Measurements from ENCODE around the gene C1orf198. TPM values are rescaled to one million over a fixed set of nuclear protein-coding genes. Genes with fewer than 3 reads are reported as not detected.

The C1orf198 gene
- total RNA-seq, 4 donors from 2014 or later = 87.8 to 142 (median 124) TPM

DNA sequence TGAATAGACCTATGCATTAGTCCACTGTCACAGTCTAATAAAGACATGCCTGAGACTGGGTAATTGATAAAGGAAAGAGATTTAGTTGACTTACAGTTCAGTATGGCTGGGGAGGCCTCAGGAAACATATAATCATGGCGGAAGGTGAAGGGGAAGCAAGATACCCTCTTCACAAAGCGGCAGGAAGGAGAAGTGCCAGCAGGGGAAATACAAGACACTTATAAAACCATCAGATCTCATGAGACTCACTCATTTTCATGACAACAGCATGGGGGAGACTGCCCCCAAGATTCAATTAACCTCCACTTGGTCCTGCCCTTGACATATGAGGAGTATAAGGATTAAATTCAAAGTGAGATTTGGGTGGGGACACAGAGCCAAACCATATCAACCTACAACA is 61.8 kb downstream of the C1orf198 start:
- H3K4me3 ChIP-seq (replicated peaks in 1 of 3) = no peak overlapping the region
- DNase-seq = no peak
- no peaks in the 10 kb centered on the region for H3K9me3 ChIP-seq
- peaks cover 0 to 2% of the 10 kb centered on the region in 2 donors for H3K4me1 ChIP-seq
- WGBS, 2 donors = 92 to 96% methylated on average over 2 of the region's 2 CpGs
- H3K27me3 ChIP-seq = no peaks in the 10 kb centered on the region
- intact Hi-C loops (cut with DNase I) = loop anchor here (5.0 kb wide), 1 partner anchor 61 kb away; the partner anchor contains the start of gene C1orf198
- no peaks in the 10 kb centered on the region for H3K36me3 ChIP-seq
- no peak overlapping the region for H3K27ac ChIP-seq
- TF ChIP-seq CTCF (IDR thresholded peaks at IDR 0.05) = no peak
- TF ChIP-seq POLR2A (IDR thresholded peaks at IDR 0.05) = no peak

DNA sequence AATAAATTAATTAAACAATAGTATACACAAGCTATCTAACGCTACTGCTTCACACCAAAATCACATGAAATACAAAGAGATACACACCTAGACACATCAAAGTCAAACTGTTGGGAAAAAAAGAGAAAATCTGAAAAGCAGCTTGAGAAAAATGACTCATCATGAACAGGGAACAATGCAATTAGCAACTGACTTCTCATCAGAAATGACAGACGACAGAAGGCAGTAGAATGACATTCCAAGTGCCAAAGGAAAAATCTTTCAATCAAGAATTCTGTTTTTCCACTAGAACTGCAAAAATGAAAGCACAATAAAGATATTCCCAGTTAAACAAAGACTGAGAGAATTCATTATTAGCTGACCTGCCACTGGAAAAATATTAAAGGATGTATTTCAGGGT is 63.9 kb downstream of the C1orf198 start:
- Histone ChIP-seq H3K9me3 (no peaks in the 10 kb centered on the region), H3K4me1 (peaks cover 8 to 14% of the 10 kb centered on the region in 2 donors), H3K27ac (no peak overlapping the region), H3K36me3 (no peaks in the 10 kb centered on the region), H3K4me3 (replicated peaks in 1 of 3) (no peak overlapping the region), H3K27me3 (no peaks in the 10 kb centered on the region)
- no peak for DNase-seq
- 89 to 92% methylated on average over 2 of the region's 2 CpGs for WGBS, 2 donors
- intact Hi-C loops (cut with DNase I) = no loop called here
- TF ChIP-seq POLR2A (IDR thresholded peaks at IDR 0.05) (no peak), CTCF (IDR thresholded peaks at IDR 0.05) (no peak)

DNA sequence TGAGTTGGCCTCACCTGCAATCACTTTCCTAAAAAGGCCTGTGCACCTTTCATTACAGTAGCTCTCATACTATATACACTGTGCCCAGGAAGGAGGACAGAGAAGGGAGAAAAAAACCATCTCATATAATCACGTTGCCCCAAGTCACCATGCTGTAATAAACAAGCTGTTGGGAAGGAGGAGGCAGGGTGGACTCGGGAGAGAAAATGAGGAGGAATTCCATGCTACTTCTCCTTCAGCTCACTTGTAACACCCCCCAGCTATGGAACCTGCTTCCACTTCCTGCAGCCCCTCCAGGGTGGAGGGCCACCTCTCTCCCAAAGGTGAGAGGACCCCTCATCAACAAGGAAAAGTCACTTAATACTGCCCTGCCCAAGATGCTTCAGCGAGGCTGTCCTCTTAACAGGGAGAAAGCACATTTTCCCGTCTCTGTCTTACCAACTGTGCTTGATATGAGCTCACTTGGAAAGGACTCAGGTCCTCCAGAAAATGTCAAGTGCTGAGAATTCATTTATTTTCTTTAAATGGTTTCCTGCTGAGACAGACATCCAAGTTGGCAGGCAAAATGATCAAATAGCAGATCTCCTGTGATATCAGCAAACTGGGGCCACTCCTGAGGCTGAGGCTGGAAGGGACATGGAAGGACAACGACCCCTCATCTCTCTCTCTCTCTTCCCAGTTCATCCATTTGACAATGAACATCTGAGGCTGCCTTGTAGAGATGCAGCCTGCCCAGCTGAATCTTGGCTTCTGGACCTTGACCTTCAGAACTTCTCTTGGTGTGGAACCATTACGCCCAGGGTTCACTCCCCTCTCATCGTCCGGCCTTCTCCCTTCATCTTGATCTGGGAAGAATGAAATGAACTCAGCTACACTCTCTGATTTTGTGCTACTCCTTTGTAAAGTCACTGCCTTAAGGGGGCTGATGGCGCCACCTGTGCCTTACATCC is 67.2 kb downstream of the C1orf198 start:
- WGBS, 2 donors = 67 to 76% methylated on average over 9 of the region's 9 CpGs
- no peak for TF ChIP-seq POLR2A (IDR thresholded peaks at IDR 0.05)
- no peak for TF ChIP-seq CTCF (IDR thresholded peaks at IDR 0.05)
- peak overlapping the region; percentile 44 to 61 (median 55) for H3K27ac ChIP-seq
- DNase-seq = peak; percentile 13 to 36
- no peaks in the 10 kb centered on the region for H3K27me3 ChIP-seq
- no peaks in the 10 kb centered on the region for H3K9me3 ChIP-seq
- no peaks in the 10 kb centered on the region for H3K36me3 ChIP-seq
- intact Hi-C loops (cut with DNase I) = no loop called here
- no peak overlapping the region for H3K4me3 ChIP-seq (replicated peaks in 1 of 3)
- peaks cover 8 to 14% of the 10 kb centered on the region in 2 donors for H3K4me1 ChIP-seq

- Histone ChIP-seq H3K9me3 (no peaks in the 10 kb centered on the region), H3K4me3 (replicated peaks in 1 of 3) (no peak overlapping the region), H3K4me1 (peaks cover 8 to 14% of the 10 kb centered on the region in 2 donors), H3K36me3 (no peaks in the 10 kb centered on the region), H3K27me3 (no peaks in the 10 kb centered on the region), H3K27ac (no peak overlapping the region)
- TF ChIP-seq CTCF (IDR thresholded peaks at IDR 0.05) = no peak
- DNase-seq = no peak
- intact Hi-C loops (cut with DNase I) = loop anchor here (5.0 kb wide), 3 partner anchors 119 to 419 kb away; partner anchors contain the start of genes ARV1 and TTC13
- 83 to 89% methylated on average over 5 of the region's 5 CpGs for WGBS, 2 donors
Measured at GRCh38 chr1:230798491-230798890, 69.8 kb downstream of the C1orf198 start.

GRCh38 chr1:230797942-230798365 is 70.4 kb downstream of the C1orf198 start:
- no peaks in the 10 kb centered on the region for H3K27me3 ChIP-seq
- no peak overlapping the region for H3K4me3 ChIP-seq (replicated peaks in 1 of 3)
- peaks cover 8 to 14% of the 10 kb centered on the region in 2 donors for H3K4me1 ChIP-seq
- H3K27ac ChIP-seq = no peak overlapping the region
- intact Hi-C loops (cut with DNase I) = loop anchor here (5.0 kb wide), 3 partner anchors 119 to 419 kb away; partner anchors contain the start of genes ARV1 and TTC13
- no peaks in the 10 kb centered on the region for H3K36me3 ChIP-seq
- no peaks in the 10 kb centered on the region for H3K9me3 ChIP-seq
- TF ChIP-seq CTCF (IDR thresholded peaks at IDR 0.05) (peak; percentile 47 to 82 (median 78)), POLR2A (IDR thresholded peaks at IDR 0.05) (no peak)
- peak; percentile 72 to 80 for DNase-seq
- WGBS, 2 donors = 26 to 27% methylated on average over 7 of the region's 7 CpGs

Measured in thyroid gland (tissue), 4 donors.